ENCODE measurements around the gene MTUS2. TPM values are rescaled to one million over a fixed set of nuclear protein-coding genes. Genes with fewer than 3 reads are reported as not detected.

Gene MTUS2
- total and polyA plus RNA-seq, 2 of the 8 experiments (the other 6 are each of a cell fraction or from before 2014, with no cell fraction given) = 0.18 to 0.80 TPM

DNA sequence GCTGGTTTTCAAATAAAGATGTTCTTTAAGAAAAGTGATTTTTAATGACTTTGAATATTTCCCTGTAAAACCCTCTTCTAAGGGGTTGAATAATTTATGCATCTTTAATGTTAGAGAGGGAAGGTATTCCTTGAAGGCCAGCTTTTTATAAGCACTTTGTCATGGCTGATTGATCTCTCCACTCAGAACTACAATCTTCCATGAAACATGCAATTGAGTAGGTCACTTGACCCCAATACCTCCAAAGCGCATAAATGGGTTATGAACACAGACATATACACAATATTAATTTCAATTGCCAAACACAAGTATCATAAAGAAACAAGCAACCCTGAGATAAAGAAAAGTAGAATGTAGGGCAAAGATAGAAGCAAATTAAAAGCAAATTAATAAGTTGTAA lies 359.9 kb downstream of the MTUS2 start:
- Histone ChIP-seq H2BK120ac (replicated peaks; ENCODE audit: low read depth, low read length) (no peak overlapping the region), H3K36me3 (ENCODE audit: control insufficient read depth in 2 of 4, insufficient read depth in 4 of 4, low read length in 3 of 4) (no peaks in the 10 kb centered on the region), H3K27ac (ENCODE audit: low read depth, low read length) (no peak overlapping the region), H3K4me3 (ENCODE audit: extremely low read depth in 1 of 4, insufficient read depth in 2 of 4, low read depth in 3 of 4, low read length in 4 of 4) (no peak overlapping the region), H4K91ac (replicated peaks; ENCODE audit: insufficient read length, low read length) (no peak overlapping the region), H2BK20ac (ENCODE audit: low read length) (no peak overlapping the region), H3K56ac (replicated peaks; ENCODE audit: insufficient read length, low read depth, low read length) (no peak overlapping the region), H3K4ac (replicated peaks; ENCODE audit: insufficient read length, low read depth, low read length) (no peak overlapping the region), H3K23me2 (ENCODE audit: low read depth, low read length) (no peaks in the 10 kb centered on the region), H3K79me1 (ENCODE audit: low read depth, low read length) (no peaks in the 10 kb centered on the region), H4K20me1 (replicated peaks in 1 of 2; ENCODE audit: control insufficient read depth in 1 of 2, insufficient read depth in 2 of 2, low read length in 2 of 2) (no peaks in the 10 kb centered on the region), H2AK5ac (ENCODE audit: low read depth, low read length) (no peak overlapping the region), H4K5ac (ENCODE audit: insufficient read length, low read depth, low read length) (no peak overlapping the region), H2BK5ac (ENCODE audit: low read depth, low read length) (no peak overlapping the region), H2BK12ac (ENCODE audit: low read depth, low read length) (no peak overlapping the region), H3K27me3 (replicated peaks in 1 of 4; ENCODE audit: control insufficient read depth in 3 of 4, extremely low read depth in 1 of 4, insufficient read depth in 3 of 4, low read length in 3 of 4) (no peaks in the 10 kb centered on the region), H3K23ac (ENCODE audit: insufficient read length) (no peak overlapping the region), H2AFZ (ENCODE audit: low read length) (no peak overlapping the region), H3K9ac (replicated peaks in 1 of 4; ENCODE audit: extremely low read depth in 1 of 4, low read depth in 3 of 4, low read length in 3 of 4) (no peak overlapping the region), H2BK15ac (ENCODE audit: low read length) (no peak overlapping the region), H3K4me2 (ENCODE audit: insufficient read depth in 1 of 2, low read depth in 2 of 2, low read length in 2 of 2) (no peak overlapping the region), H3K79me2 (ENCODE audit: control insufficient read depth in 1 of 2, insufficient read depth in 2 of 2, low read length in 2 of 2) (no peaks in the 10 kb centered on the region), H3K14ac (ENCODE audit: insufficient read length) (no peak overlapping the region), H4K8ac (ENCODE audit: extremely low read depth, insufficient read depth, low read length) (no peak overlapping the region), H3K18ac (ENCODE audit: extremely low read depth, low read length) (no peak overlapping the region), H3K9me3 (ENCODE audit: insufficient read depth in 2 of 2, low read depth in 1 of 2, low read length in 1 of 2) (peaks cover 0 to 3% of the 10 kb centered on the region in 2 experiments; a peak in 1 of 4 replicates), H3K4me1 (replicated peaks in 1 of 4; ENCODE audit: control insufficient read depth in 3 of 4, insufficient read depth in 4 of 4, low read length in 3 of 4) (no peaks in the 10 kb centered on the region)
- TF ChIP-seq ZNF274 (IDR thresholded peaks at IDR 0.05; ENCODE audit: borderline replicate concordance, extremely low read depth, low read length) = no peak
- TF ChIP-seq SAP30 (IDR thresholded peaks at IDR 0.05; ENCODE audit: insufficient read depth, insufficient replicate concordance, low read length) = no peak
- no peak for TF ChIP-seq JUN (IDR thresholded peaks at IDR 0.05; ENCODE audit: low read depth, low read length)
- TF ChIP-seq KDM4A (IDR thresholded peaks at IDR 0.05; ENCODE audit: low read depth, low read length, severe bottlenecking) = no peak
- TF ChIP-seq CREB1 (IDR thresholded peaks at IDR 0.05) = no peak
- TF ChIP-seq SUZ12 (IDR thresholded peaks at IDR 0.05; ENCODE audit: low read length) = no peak
- TF ChIP-seq POU5F1 (IDR thresholded peaks at IDR 0.05; ENCODE audit: low read depth, low read length) = no peak
- TF ChIP-seq SIN3A (conservative IDR thresholded peaks at IDR 0.05 in 1 of 2, IDR thresholded peaks at IDR 0.05 in 1 of 2; ENCODE audit: low read depth in 1 of 2, low read length in 2 of 2) = no peak
- no peak for TF ChIP-seq RNF2 (IDR thresholded peaks at IDR 0.05; ENCODE audit: borderline replicate concordance, low read depth, low read length, missing control alignments, poor library complexity, severe bottlenecking)
- no peak for TF ChIP-seq ASH2L (IDR thresholded peaks at IDR 0.05; ENCODE audit: low read length)
- TF ChIP-seq CEBPB (IDR thresholded peaks at IDR 0.05; ENCODE audit: low read depth, low read length) = no peak
- TF ChIP-seq GTF2F1 (IDR thresholded peaks at IDR 0.05; ENCODE audit: borderline replicate concordance, low read depth, low read length) = no peak
- TF ChIP-seq POLR2A (IDR thresholded peaks at IDR 0.05; ENCODE audit: control extremely low read depth in 1 of 2, low read depth in 2 of 2, low read length in 2 of 2) = no peak
- CTCF ChIA-PET (ENCODE audit: partially characterized antibody) = no interaction called here
- FAIRE-seq (no peak), DNase-seq (ENCODE audit: low read depth in 1 of 2, low spot score in 2 of 2) (no peak)
- POLR2A ChIA-PET (ENCODE audit: partially characterized antibody) = no interaction called here
- 95% methylated on average over 1 of the region's 1 CpG; no CpG with 5 or more reads in 1 of the 2 experiments for WGBS, 2 experiments (ENCODE audit: extremely low coverage in 1 of 2, insufficient coverage in 1 of 2, insufficient read length in 1 of 2, insufficient replicate concordance in 2 of 2, low coverage in 1 of 2, low lambda C conversion rate in 2 of 2, missing lambda C conversion rate in 1 of 2)
